K562 (cell line): Measurements from ENCODE around the gene EFCAB3.
"Not testable (repeated sequence)": the region's sequence is repeated elsewhere in the genome, so short reads cannot be mapped to it uniquely, and the experiment has no call there.

Source experiments
- ARHGAP35 ChIP-seq: fragments of 450-650 bp; IDR thresholded peaks from 2 replicates; pipeline ENCODE4 v1.6.1; 2018; ENCODE audit not compliant: partially characterized antibody
- RCOR1 ChIP-seq, 2 experiments: IDR thresholded peaks; 2 replicates each; pipeline ENCODE4 v1.6.1; 2012; ENCODE audit warnings: low read depth in 2 of 2, low read length in 2 of 2, borderline replicate concordance in 1 of 2, improper control_type of control experiment in 1 of 2
- SREBF2 ChIP-seq: sonication (generic); formaldehyde crosslinking; IDR thresholded peaks from 2 replicates; pipeline ENCODE4 v1.4.0; 2020; ENCODE audit warnings: mild to moderate bottlenecking, missing genetic modification reagents
- TF ChIP-seq, protein P1 (sequence below), 2 experiments: fragments of 450-650 bp in 1 of 2; sonication (generic) in 1 of 2; formaldehyde crosslinking in 1 of 2; IDR thresholded peaks in 1 of 2; conservative IDR thresholded peaks in 1 of 2; 2 replicates each; pipeline versions ENCODE4 v1.6.1 to v1.8.1; 2016 to 2023; ENCODE audit warnings: mild to moderate bottlenecking in 2 of 2, moderate library complexity in 2 of 2, inconsistent platforms in 1 of 2, missing genetic modification reagents in 1 of 2

- TF ChIP-seq SREBF2 (CRISPR knock-in tag); ARHGAP35; RCOR1 (IDR thresholded peaks at IDR 0.05; ENCODE audit: borderline replicate concordance in 1 of 2, low read depth in 2 of 2, low read length in 2 of 2): not testable (repeated sequence)
- TF ChIP-seq, protein P1, sequence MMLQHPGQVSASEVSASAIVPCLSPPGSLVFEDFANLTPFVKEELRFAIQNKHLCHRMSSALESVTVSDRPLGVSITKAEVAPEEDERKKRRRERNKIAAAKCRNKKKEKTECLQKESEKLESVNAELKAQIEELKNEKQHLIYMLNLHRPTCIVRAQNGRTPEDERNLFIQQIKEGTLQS (IDR thresholded peaks at IDR 0.05) = not testable (repeated sequence)
- TF ChIP-seq, protein P1 (CRISPR knock-in tag; conservative IDR thresholded peaks at IDR 0.05) = not testable (repeated sequence)
Observed at GRCh38 chr17:62441181-62441580, 60.8 kb downstream of the EFCAB3 start.
